ENCODE results near the gene NGDN.

Gene NGDN

GRCh38 chr14:23478109-23478759 lies 8.7 kb downstream of the NGDN start:
- peak; percentile 51 for DNase-seq

- peak; percentile 20 for DNase-seq
These were observed 12.0 kb downstream of the NGDN start for GRCh38 chr14:23481362-23481970.

- no peak for DNase-seq
These were observed 12.7 kb downstream of the NGDN start for GRCh38 chr14:23481979-23482822.

GRCh38 chr14:23482823-23483148 lies 13.3 kb downstream of the NGDN start:
- no peak for DNase-seq

GRCh38 chr14:23483236-23483854 lies 13.8 kb downstream of the NGDN start:
- DNase-seq: peak; percentile 11

GRCh38 chr14:23485326-23485725 lies 15.8 kb downstream of the NGDN start:
- no peak for DNase-seq

GRCh38 chr14:23486036-23486435 lies 16.5 kb downstream of the NGDN start:
- no peak for DNase-seq

GRCh38 chr14:23487216-23487615 lies 17.7 kb downstream of the NGDN start:
- DNase-seq: no peak

- no peak for DNase-seq
These were observed 23.2 kb downstream of the NGDN start for GRCh38 chr14:23492618-23493272.

- peak; percentile 41 for DNase-seq
These were observed 24.7 kb downstream of the NGDN start for GRCh38 chr14:23494223-23494622.

- no peak for DNase-seq
These were observed 42.7 kb downstream of the NGDN start for GRCh38 chr14:23512156-23512555.

GRCh38 chr14:23513005-23513817 lies 43.7 kb downstream of the NGDN start:
- no peak for DNase-seq

GRCh38 chr14:23513818-23514643 lies 44.5 kb downstream of the NGDN start:
- DNase-seq: no peak

GRCh38 chr14:23514644-23514957 lies 45.1 kb downstream of the NGDN start:
- DNase-seq: no peak

GRCh38 chr14:23517650-23518326 lies 48.3 kb downstream of the NGDN start:
- DNase-seq: no peak

- no peak for DNase-seq
These were observed 49.2 kb downstream of the NGDN start for GRCh38 chr14:23518709-23519108.

- DNase-seq: no peak
These were observed 51.5 kb downstream of the NGDN start for GRCh38 chr14:23520899-23521533.

- DNase-seq: no peak
These were observed 52.5 kb downstream of the NGDN start for GRCh38 chr14:23521785-23522640.

GRCh38 chr14:23522643-23523198 lies 53.2 kb downstream of the NGDN start:
- no peak for DNase-seq
